HepG2 (cell line): ENCODE results near the gene ANKRD34C. TPM values are rescaled to one million over a fixed set of nuclear protein-coding genes. Genes with fewer than 3 reads are reported as not detected.

ENCODE experiments used
- BRD4 ChIP-seq: sonication (generic); formaldehyde crosslinking; IDR thresholded peaks from 2 replicates; pipeline ENCODE4 v1.4.0; 2020; ENCODE audit warnings: missing genetic modification reagents
- ETV5 ChIP-seq: IDR thresholded peaks from 2 replicates; pipeline ENCODE4 v1.6.1; 2018; ENCODE audit warnings: missing biosample characterization, missing genetic modification reagents, inconsistent platforms, borderline replicate concordance
- FIP1L1 ChIP-seq: fragments of 200-400 bp; formaldehyde crosslinking; IDR thresholded peaks from 2 replicates; pipeline ENCODE4 v1.6.1; 2018; ENCODE audit warnings: low read depth, mild to moderate bottlenecking, low read length, moderate library complexity, borderline replicate concordance; ENCODE audit not compliant: insufficient read depth
- HMGXB4 ChIP-seq, 2 experiments: sonication (generic) in 1 of 2; formaldehyde crosslinking in 1 of 2; IDR thresholded peaks; 2 replicates each; pipeline versions ENCODE4 v1.4.0 to v1.6.1; 2018 to 2020; ENCODE audit warnings: missing genetic modification reagents in 2 of 2, borderline replicate concordance in 1 of 2, low read depth in 1 of 2, mild to moderate bottlenecking in 1 of 2, missing biosample characterization in 1 of 2
- IRF2 ChIP-seq: IDR thresholded peaks from 2 replicates; pipeline ENCODE4 v1.6.1; 2018; ENCODE audit warnings: missing genetic modification reagents, missing compliant biosample characterization
- KDM1A ChIP-seq: IDR thresholded peaks from 2 replicates; pipeline ENCODE4 v1.6.1; 2016; ENCODE audit warnings: missing compliant biosample characterization
- KDM5B ChIP-seq: sonication (generic); formaldehyde crosslinking; IDR thresholded peaks from 2 replicates; pipeline ENCODE4 v1.4.0; 2020; ENCODE audit warnings: missing genetic modification reagents, mild to moderate bottlenecking, borderline replicate concordance
- KLF16 ChIP-seq, 2 experiments: sonication (generic) in 1 of 2; formaldehyde crosslinking in 1 of 2; IDR thresholded peaks; 2 replicates each; pipeline versions ENCODE4 v1.6.1 to v1.8.0; 2016 to 2023; ENCODE audit warnings: missing genetic modification reagents in 2 of 2, missing compliant biosample characterization in 1 of 2
- LCORL ChIP-seq, 2 experiments: fragments of 450-650 bp in 1 of 2; sonication (generic) in 1 of 2; formaldehyde crosslinking in 1 of 2; IDR thresholded peaks; 2 replicates each; pipeline versions ENCODE4 v1.5.0 to v1.6.1; 2017 to 2020; ENCODE audit warnings: antibody characterized with exemption in 1 of 2, missing genetic modification reagents in 1 of 2
- MED13 ChIP-seq: sonication (generic); formaldehyde crosslinking; IDR thresholded peaks from 2 replicates; pipeline ENCODE4 v1.5.0; 2020; ENCODE audit warnings: missing genetic modification reagents
- NFYB ChIP-seq: sonication (generic); formaldehyde crosslinking; IDR thresholded peaks from 2 replicates; pipeline ENCODE4 v1.4.0; 2020; ENCODE audit warnings: missing genetic modification reagents
- NR1H2 ChIP-seq: sonication (generic); formaldehyde crosslinking; IDR thresholded peaks from 2 replicates; pipeline ENCODE4 v1.8.1; 2022; ENCODE audit warnings: low read depth, missing genetic modification reagents, borderline replicate concordance
- PHF21A ChIP-seq: sonication (generic); formaldehyde crosslinking; IDR thresholded peaks from 2 replicates; pipeline ENCODE4 v1.5.0; 2020; ENCODE audit warnings: mild to moderate bottlenecking, missing genetic modification reagents
- RBFOX2 ChIP-seq: fragments of 200-400 bp; formaldehyde crosslinking; IDR thresholded peaks from 2 replicates; pipeline ENCODE4 v1.6.1; 2017; ENCODE audit warnings: low read depth, mild to moderate bottlenecking, low read length
- STAG1 ChIP-seq: sonication (generic); formaldehyde crosslinking; IDR thresholded peaks from 2 replicates; pipeline ENCODE4 v1.4.0; 2020; ENCODE audit warnings: missing genetic modification reagents
- TRAFD1 ChIP-seq: sonication (generic); formaldehyde crosslinking; IDR thresholded peaks from 2 replicates; pipeline ENCODE4 v1.5.1; 2020; ENCODE audit warnings: missing genetic modification reagents, mild to moderate bottlenecking, borderline replicate concordance
- YEATS2 ChIP-seq: sonication (generic); formaldehyde crosslinking; IDR thresholded peaks from 2 replicates; pipeline ENCODE4 v1.4.0; 2020; ENCODE audit warnings: missing genetic modification reagents, borderline replicate concordance
- ZBTB25 ChIP-seq: IDR thresholded peaks from 2 replicates; pipeline ENCODE4 v1.6.1; 2018; ENCODE audit warnings: missing genetic modification reagents
- ZBTB8A ChIP-seq: sonication (generic); formaldehyde crosslinking; IDR thresholded peaks from 2 replicates; pipeline ENCODE4 v1.4.0; 2020; ENCODE audit warnings: mild to moderate bottlenecking, low read depth, missing genetic modification reagents, borderline replicate concordance
- ZMAT3 ChIP-seq: sonication (generic); formaldehyde crosslinking; conservative IDR thresholded peaks from 2 replicates; pipeline ENCODE4 v1.7.0; 2021; ENCODE audit warnings: missing genetic modification reagents
- ZNF383 ChIP-seq: sonication (generic); formaldehyde crosslinking; IDR thresholded peaks from 2 replicates; pipeline ENCODE4 v1.4.0; 2020; ENCODE audit warnings: missing genetic modification reagents, mild to moderate bottlenecking, borderline replicate concordance
- ZNF703 ChIP-seq: sonication (generic); formaldehyde crosslinking; IDR thresholded peaks from 2 replicates; pipeline ENCODE4 v1.5.1; 2020; ENCODE audit warnings: missing genetic modification reagents, mild to moderate bottlenecking, moderate library complexity, borderline replicate concordance
- ZNF747 ChIP-seq: sonication (generic); formaldehyde crosslinking; IDR thresholded peaks from 2 replicates; pipeline ENCODE4 v1.8.1; 2023; ENCODE audit warnings: missing genetic modification reagents, mild to moderate bottlenecking, borderline replicate concordance
- polyA plus RNA-seq, 8 experiments: library from polyadenylated mRNA; depleted of rRNA in 3 of 8; stranded (reverse) in 7 of 8; unstranded in 1 of 8; fragments of >200 nt; fragmentation: Illumina TruSeq in 4 of 8; extraction: Trizol in 4 of 8; gene quantifications; 2 replicates each; pipeline versions ENCODE4 v1.2.1 to v1.2.3, GENCODE V29; 2011 to 2016; ENCODE audit warnings: low read depth in 4 of 8, missing spikeins in 1 of 8, mixed read lengths in 1 of 8; ENCODE audit not compliant: insufficient read depth in 1 of 8
- total RNA-seq, 5 experiments: library from RNA; depleted of rRNA; stranded (reverse); fragments of >200 nt; fragmentation: Illumina TruSeq; extraction: Trizol; gene quantifications; 2 replicates each; pipeline ENCODE4 v1.2.3, GENCODE V29; 2016; ENCODE audit warnings: low read depth in 1 of 5

ANKRD34C gene
- total and polyA plus RNA-seq, 2 of the 13 experiments (the other 11 are each of a cell fraction or from before 2014, with no cell fraction given), result not detected

GRCh38 chr15:79310985-79311900 is 28.7 kb downstream of the ANKRD34C start, which contains the start of gene TMED3 (continued):
- TF ChIP-seq HMGXB4 (CRISPR knock-in tag; IDR thresholded peaks at IDR 0.05; ENCODE audit: borderline replicate concordance in 1 of 2, low read depth in 1 of 2) (peak; percentile 91 to 97), YEATS2 (CRISPR knock-in tag) (peak; percentile 61; the same call in 1 of the 2 replicates), NFYB (CRISPR knock-in tag) (0 out of 2 replicates have a peak, but pooled peaks have one; percentile 18), LCORL (IDR thresholded peaks at IDR 0.05) (no peak), LCORL (CRISPR knock-in tag; IDR thresholded peaks at IDR 0.05) (peak; percentile 53; the same call in 1 of the 2 replicates), ZNF383 (CRISPR knock-in tag) (0 out of 2 replicates have a peak, but pooled peaks have one; percentile 40), RBFOX2 (peak; percentile 93), ZNF703 (CRISPR knock-in tag) (peak; percentile 52; the same call in 1 of the 2 replicates), ZBTB8A (CRISPR knock-in tag) (peak; percentile 80; the same call in 1 of the 2 replicates), TRAFD1 (CRISPR knock-in tag) (no peak), NR1H2 (CRISPR knock-in tag) (no peak), MED13 (CRISPR knock-in tag) (peak; percentile 32; the same call in 1 of the 2 replicates), ZNF747 (CRISPR knock-in tag) (peak; percentile 82; the same call in 1 of the 2 replicates), ZBTB25 (CRISPR knock-in tag) (no peak), STAG1 (CRISPR knock-in tag) (peak; percentile 15; the same call in 1 of the 2 replicates), PHF21A (CRISPR knock-in tag) (peak; percentile 76), KDM1A (CRISPR knock-in tag) (no peak), FIP1L1 (no peak), ETV5 (CRISPR knock-in tag) (peak; percentile 78), BRD4 (peak; percentile 85), ZMAT3 (peak; percentile 39; the same call in 1 of the 2 replicates), KLF16 (CRISPR knock-in tag; IDR thresholded peaks at IDR 0.05) (peak; percentile 21 to 65; a peak in 2 of 4 replicates), KDM5B (CRISPR knock-in tag) (peak; percentile 84; the same call in 1 of the 2 replicates), IRF2 (peak; percentile 62)
